Spleen (tissue), 11 donors: Measurements from ENCODE around the gene SCLT1. TPM values are rescaled to one million over a fixed set of nuclear protein-coding genes. Genes with fewer than 3 reads are reported as not detected.
"Not testable (repeated sequence)": the region's sequence is repeated elsewhere in the genome, so short reads cannot be mapped to it uniquely, and the experiment has no call there.

Experiments used
- DNase-seq: peaks from one replicate; pipeline ENCODE4 v3.0.0-alpha.2; 2020
- H3K27ac ChIP-seq, 8 donors: fragments of 200-600 bp; sonication (generic) in 7 of 8; 1 replicate in 4 of 8; 2 replicates in 4 of 8; pipeline versions ENCODE4 v1.5.0 to v1.8.0; 2016 to 2021; ENCODE audit warnings: inconsistent platforms in 4 of 8, mild to moderate bottlenecking in 4 of 8, moderate library complexity in 1 of 8
- H3K27me3 ChIP-seq, 7 donors: fragments of 200-600 bp; sonication (generic) in 6 of 7; replicated peaks in 1 of 7; 1 replicate in 4 of 7; 2 replicates in 3 of 7; pipeline versions ENCODE4 v1.5.0 to v1.8.0; 2016 to 2021; ENCODE audit warnings: inconsistent platforms in 3 of 7, mild to moderate bottlenecking in 1 of 7
- H3K36me3 ChIP-seq, 6 donors: fragments of 200-600 bp; sonication (generic) in 5 of 6; 1 replicate in 4 of 6; 2 replicates in 2 of 6; pipeline versions ENCODE4 v1.5.0 to v1.8.0; 2016 to 2021; ENCODE audit warnings: inconsistent platforms in 2 of 6
- H3K4me1 ChIP-seq, 6 donors: fragments of 200-600 bp; sonication (generic) in 5 of 6; 1 replicate in 3 of 6; 2 replicates in 3 of 6; pipeline versions ENCODE4 v1.5.0 to v1.8.0; 2016 to 2021; ENCODE audit warnings: inconsistent platforms in 3 of 6
- H3K4me3 ChIP-seq, 8 donors: fragments of 200-600 bp; sonication (generic) in 7 of 8; 1 replicate in 4 of 8; 2 replicates in 4 of 8; pipeline versions ENCODE4 v1.5.0 to v1.8.0; 2016 to 2021; ENCODE audit warnings: inconsistent platforms in 4 of 8, mild to moderate bottlenecking in 4 of 8, moderate library complexity in 2 of 8
- H3K9me3 ChIP-seq, 8 donors: fragments of 200-600 bp; sonication (generic) in 7 of 8; 1 replicate in 4 of 8; 2 replicates in 4 of 8; pipeline versions ENCODE4 v1.5.0 to v1.8.0; 2016 to 2021; ENCODE audit warnings: inconsistent platforms in 4 of 8
- POLR2A ChIP-seq, 3 donors: fragments of 450-650 bp; IDR thresholded peaks; one replicate each; pipeline ENCODE4 v1.5.1; 2017; ENCODE audit warnings: antibody characterized with exemption in 3 of 3, mild to moderate bottlenecking in 1 of 3
- POLR2AphosphoS5 ChIP-seq, 3 donors: sonication (generic); formaldehyde crosslinking; IDR thresholded peaks; one replicate each; pipeline ENCODE4 v1.5.1; 2017; ENCODE audit warnings: antibody characterized with exemption in 3 of 3
- WGBS, 5 donors: extraction: QIAGEN DNeasy Blood & Tissue Kit in 3 of 5; methylation state at CpG; one replicate each; pipeline versions ENCODE4 v1.1.5 to v1.1.7; 2013 to 2018; 5-methylcytosine and 5-hydroxymethylcytosine counted together
- intact Hi-C: fragments of 100-400 bp; cut with DNase I; formaldehyde crosslinking; loops from one replicate; pipeline ENCODE4 v1.15.0; 2023; ENCODE audit warnings: low total_unique reads
- polyA plus RNA-seq, 3 donors: library from polyadenylated mRNA; stranded (reverse); fragments of 200-250 nt; gene quantifications; one replicate each; pipeline ENCODE4 v1.2.1, GENCODE V29; 2013
- total RNA-seq, 7 donors: library from RNA; depleted of rRNA in 3 of 7; stranded (reverse); fragments of >200 nt in 3 of 7; fragmentation: NEBNext Ultra II Directional in 4 of 7; extraction: Animal tissue kit (Norgen Biotek cat#: 25700) in 4 of 7; gene quantifications; one replicate each; pipeline versions ENCODE4 v1.1.0 to v1.2.1, GENCODE V29; 2016 to 2021
- TF ChIP-seq, protein P1 (sequence below), 11 experiments: fragments of 200-600 bp in 7 of 11; fragments of 450-650 bp in 4 of 11; sonication (generic) in 4 of 11; IDR thresholded peaks in 8 of 11; conservative IDR thresholded peaks in 3 of 11; 1 replicate in 7 of 11; 2 replicates in 4 of 11; pipeline versions ENCODE4 v1.4.0 to v1.8.0; 2016 to 2021; ENCODE audit warnings: antibody characterized with exemption in 11 of 11, inconsistent platforms in 4 of 11, mild to moderate bottlenecking in 1 of 11
- donor health status: healthy with polysubstance abuse.
- donor health status: DM: no; HTN: no; CAD: no; lungs with moderate emphysema.
- donor health status: DM: no; HTN: no; CAD: no.
- donor health status: Bipolar disorder and iron deficiency.
- donor health status: healthy.
- donor health status: DM: no; HTN: no; CAD: no.
- donor health status: DM: yes; HTN: yes; CAD: no.

The SCLT1 gene
- total and polyA plus RNA-seq, 10 donors: 6.7 to 43.7 (median 30.3) TPM

DNA sequence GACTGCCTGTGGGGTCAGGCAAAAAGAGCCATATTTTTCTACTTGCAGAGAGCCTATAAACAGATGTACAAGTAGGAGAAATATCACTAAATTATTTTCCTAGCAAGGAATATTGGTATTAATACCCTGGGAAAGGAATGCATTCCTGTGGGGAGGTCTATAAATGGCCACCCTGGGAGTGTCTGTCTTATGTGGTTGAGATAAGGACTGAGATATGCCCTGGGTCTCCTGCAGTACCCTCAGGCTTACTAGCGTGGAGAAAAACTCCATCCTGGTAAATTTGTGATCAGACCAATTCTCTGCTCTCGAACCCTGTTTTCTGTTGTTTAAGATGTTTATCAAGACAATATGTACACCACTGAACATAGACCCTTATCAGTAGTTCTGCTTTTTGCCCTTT is 38.0 kb upstream of the SCLT1 start:
- H3K27ac ChIP-seq: no peak overlapping the region
- TF ChIP-seq POLR2A (IDR thresholded peaks at IDR 0.05) (no peak), POLR2AphosphoS5 (IDR thresholded peaks at IDR 0.05) (no peak)
- TF ChIP-seq, protein P1, sequence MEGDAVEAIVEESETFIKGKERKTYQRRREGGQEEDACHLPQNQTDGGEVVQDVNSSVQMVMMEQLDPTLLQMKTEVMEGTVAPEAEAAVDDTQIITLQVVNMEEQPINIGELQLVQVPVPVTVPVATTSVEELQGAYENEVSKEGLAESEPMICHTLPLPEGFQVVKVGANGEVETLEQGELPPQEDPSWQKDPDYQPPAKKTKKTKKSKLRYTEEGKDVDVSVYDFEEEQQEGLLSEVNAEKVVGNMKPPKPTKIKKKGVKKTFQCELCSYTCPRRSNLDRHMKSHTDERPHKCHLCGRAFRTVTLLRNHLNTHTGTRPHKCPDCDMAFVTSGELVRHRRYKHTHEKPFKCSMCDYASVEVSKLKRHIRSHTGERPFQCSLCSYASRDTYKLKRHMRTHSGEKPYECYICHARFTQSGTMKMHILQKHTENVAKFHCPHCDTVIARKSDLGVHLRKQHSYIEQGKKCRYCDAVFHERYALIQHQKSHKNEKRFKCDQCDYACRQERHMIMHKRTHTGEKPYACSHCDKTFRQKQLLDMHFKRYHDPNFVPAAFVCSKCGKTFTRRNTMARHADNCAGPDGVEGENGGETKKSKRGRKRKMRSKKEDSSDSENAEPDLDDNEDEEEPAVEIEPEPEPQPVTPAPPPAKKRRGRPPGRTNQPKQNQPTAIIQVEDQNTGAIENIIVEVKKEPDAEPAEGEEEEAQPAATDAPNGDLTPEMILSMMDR (IDR thresholded peaks at IDR 0.05 in 8 of 11, conservative IDR thresholded peaks at IDR 0.05 in 3 of 11): no peak
- peaks cover 0 to 20% (median 10%) of the 10 kb centered on the region in 8 donors for H3K9me3 ChIP-seq
- no peaks in the 10 kb centered on the region for H3K4me1 ChIP-seq
- no peaks in the 10 kb centered on the region for H3K27me3 ChIP-seq
- H3K36me3 ChIP-seq: no peaks in the 10 kb centered on the region
- no peak for DNase-seq
- H3K4me3 ChIP-seq: no peak overlapping the region
- 71 to 96% (median 82%) methylated on average over 2 of the region's 2 CpGs for WGBS, 5 donors
- intact Hi-C loops: no loop called here

DNA sequence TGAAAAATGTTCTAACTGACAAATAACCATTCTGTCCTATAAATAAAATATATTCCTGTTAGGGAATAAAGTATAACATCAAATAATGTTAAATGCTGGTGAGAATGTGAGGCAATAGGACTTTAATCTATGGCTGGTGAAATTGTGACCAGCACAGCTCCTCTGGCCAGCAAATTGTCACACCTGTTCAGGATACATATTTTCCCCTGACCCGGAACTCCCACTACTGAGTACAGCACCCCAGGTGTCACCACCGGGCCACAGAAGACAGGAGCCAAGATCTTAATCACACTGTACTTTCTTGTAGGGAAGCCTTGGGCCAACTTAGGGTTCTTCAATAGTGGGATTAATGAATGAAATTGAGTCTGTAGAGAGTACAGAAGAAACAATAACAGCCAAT is 35.8 kb upstream of the SCLT1 start:
- TF ChIP-seq POLR2A (IDR thresholded peaks at IDR 0.05): no peak
- TF ChIP-seq, protein P1 (IDR thresholded peaks at IDR 0.05 in 8 of 11, conservative IDR thresholded peaks at IDR 0.05 in 3 of 11): no peak
- TF ChIP-seq POLR2AphosphoS5 (IDR thresholded peaks at IDR 0.05): no peak
- intact Hi-C loops: no loop called here
- H3K27me3 ChIP-seq: no peaks in the 10 kb centered on the region

DNA sequence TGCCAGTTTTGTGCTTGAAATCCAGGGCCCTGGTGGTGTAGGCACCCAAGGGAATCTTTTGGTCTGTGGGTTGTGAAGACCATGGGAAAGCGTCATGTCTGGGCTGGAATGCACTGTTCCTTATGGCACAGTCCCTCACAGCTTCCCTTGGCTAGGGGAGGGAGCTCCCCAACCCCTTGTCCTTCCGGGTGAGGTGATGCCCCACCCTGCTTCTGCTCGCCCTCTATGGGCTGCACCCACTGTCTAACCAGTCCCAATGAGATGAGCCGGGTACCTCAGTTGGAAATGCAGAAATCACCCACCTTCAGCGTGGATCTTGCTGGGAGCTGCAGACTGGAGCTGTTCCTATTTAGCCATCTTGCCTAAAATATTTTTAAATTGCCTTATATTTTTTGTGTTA is 33.3 kb upstream of the SCLT1 start:
- WGBS, 5 donors: 91 to 98% (median 96%) methylated on average over 4 to 5 of the region's 5 CpGs
- H3K36me3 ChIP-seq, intact Hi-C loops: not testable (repeated sequence)

More for the DNA sequence above, 35.8 kb upstream of the SCLT1 start:
- DNase-seq: no peak
- H3K4me1 ChIP-seq: no peaks in the 10 kb centered on the region
- H3K4me3 ChIP-seq: no peak overlapping the region
- H3K36me3 ChIP-seq: no peaks in the 10 kb centered on the region
- no peak overlapping the region for H3K27ac ChIP-seq
- WGBS, 5 donors: 80 to 93% (median 91%) methylated on average over 2 of the region's 2 CpGs
- peaks cover 0 to 22% (median 10%) of the 10 kb centered on the region in 8 donors for H3K9me3 ChIP-seq

DNA sequence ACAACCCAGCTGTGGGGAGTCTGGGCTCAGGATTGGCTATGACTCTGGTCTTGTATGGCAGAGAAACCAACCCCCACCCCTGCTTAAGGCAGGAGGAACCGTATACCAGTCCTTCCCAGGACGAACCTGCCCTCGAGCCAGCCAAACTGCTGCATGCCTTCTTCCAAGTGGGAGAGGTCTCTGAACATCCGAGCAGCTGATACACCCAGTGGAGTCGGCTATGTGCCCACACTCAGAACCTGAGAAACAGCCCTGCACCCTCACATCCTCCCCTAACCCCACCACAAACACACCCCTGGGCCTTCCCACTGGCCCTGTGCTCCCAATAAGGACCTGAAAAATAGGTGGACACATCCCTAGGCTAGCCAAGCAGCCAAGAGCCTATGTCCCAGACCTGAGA is 24.4 kb upstream of the SCLT1 start:
- Histone ChIP-seq H3K27ac (no peak overlapping the region), H3K36me3 (no peaks in the 10 kb centered on the region), H3K27me3 (no peaks in the 10 kb centered on the region), H3K4me1 (no peaks in the 10 kb centered on the region), H3K9me3 (peaks cover 0 to 4% (median 0%) of the 10 kb centered on the region in 8 donors), H3K4me3 (no peak overlapping the region)
- no peak for DNase-seq
- TF ChIP-seq POLR2A (IDR thresholded peaks at IDR 0.05): no peak
- TF ChIP-seq, protein P1 (IDR thresholded peaks at IDR 0.05 in 8 of 11, conservative IDR thresholded peaks at IDR 0.05 in 3 of 11): no peak
- no peak for TF ChIP-seq POLR2AphosphoS5 (IDR thresholded peaks at IDR 0.05)
- 87 to 100% (median 95%) methylated on average over 1 to 5 of the region's 5 CpGs for WGBS, 5 donors
- intact Hi-C loops: no loop called here

More for the DNA sequence above, 33.3 kb upstream of the SCLT1 start:
- not testable (repeated sequence) for DNase-seq, H3K27ac ChIP-seq, H3K27me3 ChIP-seq, H3K4me3 ChIP-seq, H3K4me1 ChIP-seq
- peaks cover 0 to 14% (median 6%) of the 10 kb centered on the region in 8 donors for H3K9me3 ChIP-seq

DNA sequence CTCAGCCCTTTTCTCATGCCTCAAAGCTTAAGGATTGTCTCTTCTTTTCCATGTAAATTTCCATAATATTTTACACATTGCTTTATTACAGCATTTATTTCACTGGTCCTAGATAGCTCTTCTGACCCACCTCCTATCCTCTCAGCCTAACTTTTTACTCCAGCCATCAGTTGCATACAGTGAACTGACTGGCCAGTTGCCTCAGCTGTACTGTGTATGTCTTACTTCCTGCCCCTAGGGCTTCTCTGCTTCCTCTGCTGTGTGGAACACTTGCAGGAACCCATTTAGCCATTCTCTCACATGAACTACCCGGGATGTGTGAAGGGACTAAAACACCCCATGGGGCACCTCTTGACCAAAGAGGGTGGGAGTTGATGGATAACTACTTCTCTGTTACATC is 20.6 kb upstream of the SCLT1 start:
- intact Hi-C loops: no loop called here
- H3K4me3 ChIP-seq: no peak overlapping the region
- no peak overlapping the region for H3K27ac ChIP-seq
- TF ChIP-seq, protein P1 (IDR thresholded peaks at IDR 0.05 in 8 of 11, conservative IDR thresholded peaks at IDR 0.05 in 3 of 11): no peak
- TF ChIP-seq POLR2AphosphoS5 (IDR thresholded peaks at IDR 0.05): no peak
- no peak for TF ChIP-seq POLR2A (IDR thresholded peaks at IDR 0.05)
- no peaks in the 10 kb centered on the region for H3K9me3 ChIP-seq
- H3K36me3 ChIP-seq: peaks cover 0 to 32% (median 10%) of the 10 kb centered on the region in 6 donors
- no peak for DNase-seq
- H3K27me3 ChIP-seq: no peaks in the 10 kb centered on the region
- WGBS, 5 donors: 68 to 86% (median 77%) methylated on average over 1 of the region's 1 CpG
- H3K4me1 ChIP-seq: no peaks in the 10 kb centered on the region
